Neural progenitor cell (in vitro differentiated cells): ENCODE results near the gene EPB41L4B. TPM values are rescaled to one million over a fixed set of nuclear protein-coding genes. Genes with fewer than 3 reads are reported as not detected.

Source experiments
- DNase-seq: peaks from one replicate; pipeline ENCODE4 v3.0.0-alpha.2; 2016; ENCODE audit warnings: low spot score
- H2AFZ ChIP-seq: fragments of 200-600 bp; sonication (generic); replicated peaks from 2 replicates; pipeline ENCODE4 v1.6.1; 2016; ENCODE audit warnings: antibody characterized with exemption
- H3F3A ChIP-seq: fragments of 200-600 bp; sonication (generic); 2 replicates; pipeline ENCODE4 v1.6.1; 2016; ENCODE audit warnings: antibody characterized with exemption, low read depth
- H3K27ac ChIP-seq: fragments of 200-600 bp; sonication (generic); 2 replicates; pipeline ENCODE4 v1.5.1; 2016; ENCODE audit warnings: mild to moderate bottlenecking
- H3K27me3 ChIP-seq: fragments of 200-600 bp; sonication (generic); 2 replicates; pipeline ENCODE4 v1.6.1; 2016; ENCODE audit warnings: mild to moderate bottlenecking, moderate library complexity
- H3K36me3 ChIP-seq: fragments of 200-600 bp; sonication (generic); 2 replicates; pipeline ENCODE4 v1.5.1; 2016
- H3K4me1 ChIP-seq: fragments of 200-600 bp; sonication (generic); 2 replicates; pipeline ENCODE4 v1.6.1; 2016; ENCODE audit warnings: mixed run types
- H3K4me2 ChIP-seq: fragments of 200-600 bp; sonication (generic); 2 replicates; pipeline ENCODE4 v1.6.1; 2016
- H3K4me3 ChIP-seq: fragments of 200-600 bp; sonication (generic); 2 replicates; pipeline ENCODE4 v1.5.1; 2016
- H3K79me2 ChIP-seq: fragments of 200-600 bp; sonication (generic); 2 replicates; pipeline ENCODE4 v1.6.1; 2016; ENCODE audit warnings: low read depth
- H3K9ac ChIP-seq: fragments of 200-600 bp; sonication (generic); 2 replicates; pipeline ENCODE4 v1.6.1; 2016
- H3K9me3 ChIP-seq: fragments of 200-600 bp; sonication (generic); 2 replicates; pipeline ENCODE4 v1.5.1; 2016; ENCODE audit warnings: low read depth
- H4K20me1 ChIP-seq: fragments of 200-600 bp; sonication (generic); 2 replicates; pipeline ENCODE4 v1.6.1; 2016; ENCODE audit warnings: low read depth
- H3K27ac Mint-ChIP-seq: 3 replicates; pipeline ENCODE4 v1.8.0; 2021; ENCODE audit warnings: mixed read lengths
- H3K27me3 Mint-ChIP-seq: 2 replicates; pipeline ENCODE4 v1.8.0; 2022; ENCODE audit warnings: low read depth, mild to moderate bottlenecking, inconsistent platforms, moderate library complexity, mixed read lengths; ENCODE audit not compliant: insufficient read depth
- H3K36me3 Mint-ChIP-seq: 3 replicates; pipeline ENCODE4 v1.8.0; 2021; ENCODE audit warnings: mixed read lengths
- H3K4me1 Mint-ChIP-seq: 3 replicates; pipeline ENCODE4 v1.8.0; 2021; ENCODE audit warnings: mixed read lengths
- H3K4me3 Mint-ChIP-seq: 3 replicates; pipeline ENCODE4 v1.8.0; 2021; ENCODE audit warnings: mild to moderate bottlenecking, moderate library complexity, mixed read lengths
- H3K9me3 Mint-ChIP-seq: 3 replicates; pipeline ENCODE4 v1.8.0; 2020; ENCODE audit warnings: mixed read lengths
- EZH2 ChIP-seq: fragments of 200-600 bp; sonication (generic); IDR thresholded peaks from 2 replicates; pipeline ENCODE4 v1.6.1; 2017; ENCODE audit warnings: antibody characterized with exemption, mild to moderate bottlenecking, moderate library complexity
- EZH2phosphoT487 ChIP-seq: fragments of 200-600 bp; sonication (generic); IDR thresholded peaks from 2 replicates; pipeline ENCODE4 v1.6.1; 2017; ENCODE audit warnings: antibody characterized with exemption
- total RNA-seq: library from RNA; depleted of rRNA; stranded (reverse); fragments of >200 nt; gene quantifications from 2 replicates; pipeline ENCODE4 v1.2.3, GENCODE V29; 2015; ENCODE audit warnings: low replicate concordance
- TF ChIP-seq, protein P1 (sequence below): fragments of 200-600 bp; sonication (generic); IDR thresholded peaks from 2 replicates; pipeline ENCODE4 v1.5.1; 2017; ENCODE audit warnings: antibody characterized with exemption, mild to moderate bottlenecking

The EPB41L4B gene
- total RNA-seq, 1 donor from 2014 or later = 6.2 TPM

DNA sequence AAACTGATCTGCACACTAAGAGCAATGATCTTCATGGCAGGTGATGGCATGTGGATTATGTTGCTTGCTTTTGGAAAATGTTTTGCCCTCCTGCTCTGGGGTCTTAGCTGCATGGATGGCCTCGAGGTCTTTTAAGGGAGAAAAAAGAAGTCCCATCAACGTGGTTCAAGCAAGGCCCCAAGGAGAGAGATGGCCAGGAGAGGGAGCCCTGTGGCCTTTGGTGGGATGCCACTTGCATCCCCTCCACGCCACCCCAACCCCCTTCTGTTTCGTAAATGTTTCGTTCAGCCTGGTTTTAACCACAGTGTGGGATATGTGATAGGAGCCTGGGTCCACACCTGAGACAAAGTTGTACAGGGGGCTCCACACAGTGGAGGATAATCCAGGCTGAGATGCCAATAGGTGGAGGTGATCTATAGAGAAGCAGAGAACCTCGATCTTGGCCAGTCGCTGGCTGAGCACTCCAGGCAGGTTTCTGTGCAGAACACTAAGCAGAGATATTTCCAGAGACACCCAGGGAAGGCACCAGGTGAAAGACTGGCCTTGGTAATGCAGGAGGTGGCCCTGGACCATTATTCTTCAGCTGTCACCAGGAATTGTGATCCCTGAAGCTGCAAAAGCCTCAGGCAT, 128.0 kb downstream of the EPB41L4B start:
- no peaks in the 10 kb centered on the region for H3K79me2 ChIP-seq
- peak overlapping the region; percentile 50 for H2AFZ ChIP-seq
- Mint-ChIP-seq H3K4me3 (no peak overlapping the region), H3K9me3 (no peaks in the 10 kb centered on the region), H3K27me3 (peaks cover 2% of the 10 kb centered on the region), H3K27ac (no peak overlapping the region), H3K36me3 (no peaks in the 10 kb centered on the region), H3K4me1 (no peaks in the 10 kb centered on the region)
- no peak overlapping the region for H3K4me3 ChIP-seq
- no peaks in the 10 kb centered on the region for H3K36me3 ChIP-seq
- H3F3A ChIP-seq = no peaks in the 10 kb centered on the region
- no peak overlapping the region for H3K27ac ChIP-seq
- peak; percentile 73 for DNase-seq
- TF ChIP-seq EZH2phosphoT487 = no peak
- TF ChIP-seq, protein P1, sequence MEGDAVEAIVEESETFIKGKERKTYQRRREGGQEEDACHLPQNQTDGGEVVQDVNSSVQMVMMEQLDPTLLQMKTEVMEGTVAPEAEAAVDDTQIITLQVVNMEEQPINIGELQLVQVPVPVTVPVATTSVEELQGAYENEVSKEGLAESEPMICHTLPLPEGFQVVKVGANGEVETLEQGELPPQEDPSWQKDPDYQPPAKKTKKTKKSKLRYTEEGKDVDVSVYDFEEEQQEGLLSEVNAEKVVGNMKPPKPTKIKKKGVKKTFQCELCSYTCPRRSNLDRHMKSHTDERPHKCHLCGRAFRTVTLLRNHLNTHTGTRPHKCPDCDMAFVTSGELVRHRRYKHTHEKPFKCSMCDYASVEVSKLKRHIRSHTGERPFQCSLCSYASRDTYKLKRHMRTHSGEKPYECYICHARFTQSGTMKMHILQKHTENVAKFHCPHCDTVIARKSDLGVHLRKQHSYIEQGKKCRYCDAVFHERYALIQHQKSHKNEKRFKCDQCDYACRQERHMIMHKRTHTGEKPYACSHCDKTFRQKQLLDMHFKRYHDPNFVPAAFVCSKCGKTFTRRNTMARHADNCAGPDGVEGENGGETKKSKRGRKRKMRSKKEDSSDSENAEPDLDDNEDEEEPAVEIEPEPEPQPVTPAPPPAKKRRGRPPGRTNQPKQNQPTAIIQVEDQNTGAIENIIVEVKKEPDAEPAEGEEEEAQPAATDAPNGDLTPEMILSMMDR = peak; percentile 73
- H3K4me2 ChIP-seq = no peak overlapping the region
- no peaks in the 10 kb centered on the region for H4K20me1 ChIP-seq
- no peaks in the 10 kb centered on the region for H3K9me3 ChIP-seq
- H3K9ac ChIP-seq = no peak overlapping the region
- H3K27me3 ChIP-seq = peaks cover 7% of the 10 kb centered on the region
- no peaks in the 10 kb centered on the region for H3K4me1 ChIP-seq

DNA sequence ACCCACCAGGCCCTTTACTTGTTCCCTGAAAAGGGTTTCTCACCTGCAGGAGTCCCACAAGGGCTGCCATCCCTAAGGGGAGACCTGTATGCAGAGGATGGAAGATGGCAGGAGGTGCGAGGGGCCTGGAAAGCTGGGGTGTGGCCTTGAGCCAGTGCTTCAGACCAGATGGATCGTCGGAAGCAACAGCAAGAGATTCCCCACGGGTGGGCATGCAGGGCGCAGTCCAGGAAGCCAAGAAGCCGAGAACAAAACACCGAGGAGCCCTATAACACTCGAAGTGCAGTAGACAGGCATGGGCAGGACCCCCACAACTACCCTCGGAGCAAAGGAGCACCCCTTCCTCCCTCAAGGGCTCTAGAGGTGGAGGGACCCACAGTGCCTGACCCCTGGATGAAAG, 129.1 kb downstream of the EPB41L4B start:
- peaks cover 7% of the 10 kb centered on the region for H3K27me3 ChIP-seq
- TF ChIP-seq EZH2phosphoT487 = no peak
- TF ChIP-seq, protein P1 = no peak
- no peak for TF ChIP-seq EZH2
- no peaks in the 10 kb centered on the region for H3F3A ChIP-seq
- H3K9ac ChIP-seq = no peak overlapping the region
- H3K9me3 ChIP-seq = no peaks in the 10 kb centered on the region
- H3K27ac ChIP-seq = no peak overlapping the region
- no peaks in the 10 kb centered on the region for H3K4me1 ChIP-seq
- no peaks in the 10 kb centered on the region for H3K36me3 ChIP-seq
- H3K4me2 ChIP-seq = no peak overlapping the region
- no peak for DNase-seq
- no peaks in the 10 kb centered on the region for H3K9me3 Mint-ChIP-seq
- no peaks in the 10 kb centered on the region for H3K79me2 ChIP-seq
- H3K4me1 Mint-ChIP-seq = no peaks in the 10 kb centered on the region
- no peaks in the 10 kb centered on the region for H4K20me1 ChIP-seq
- H3K4me3 ChIP-seq = no peak overlapping the region
- H3K36me3 Mint-ChIP-seq = no peaks in the 10 kb centered on the region
- H3K4me3 Mint-ChIP-seq = no peak overlapping the region
- H3K27me3 Mint-ChIP-seq = peaks cover 2% of the 10 kb centered on the region
- no peak overlapping the region for H2AFZ ChIP-seq
- H3K27ac Mint-ChIP-seq = no peak overlapping the region

DNA sequence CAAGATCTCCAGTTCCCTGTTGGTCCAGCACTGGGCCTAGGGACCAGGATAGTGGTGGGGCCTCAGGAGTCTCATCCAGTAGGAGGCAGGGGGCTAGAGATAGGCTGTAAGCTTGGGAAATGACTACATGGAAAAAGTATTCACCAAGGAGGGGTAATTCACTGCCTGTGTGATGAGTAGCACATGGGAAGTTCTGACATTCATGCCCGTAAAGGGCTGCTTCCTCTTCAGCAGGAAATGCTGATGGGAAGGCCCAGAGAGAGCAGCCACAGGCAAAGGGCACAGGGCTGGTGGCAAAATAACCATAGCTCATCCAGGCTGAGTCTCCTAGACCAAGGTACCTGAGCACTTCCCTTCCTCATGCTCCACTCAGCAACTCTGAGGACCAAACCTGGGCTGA, 130.7 kb downstream of the EPB41L4B start:
- TF ChIP-seq EZH2 (no peak), EZH2phosphoT487 (no peak)
- TF ChIP-seq, protein P1 = no peak
- H4K20me1 ChIP-seq = no peaks in the 10 kb centered on the region
- no peak overlapping the region for H3K27ac ChIP-seq
- Mint-ChIP-seq H3K4me1 (no peaks in the 10 kb centered on the region), H3K9me3 (no peaks in the 10 kb centered on the region), H3K36me3 (no peaks in the 10 kb centered on the region), H3K27ac (peak overlapping the region; percentile 50), H3K4me3 (no peak overlapping the region), H3K27me3 (peaks cover 6% of the 10 kb centered on the region)
- no peak overlapping the region for H3K4me3 ChIP-seq
- H3K4me2 ChIP-seq = no peak overlapping the region
- H3K9me3 ChIP-seq = no peaks in the 10 kb centered on the region
- no peaks in the 10 kb centered on the region for H3K4me1 ChIP-seq
- H3K9ac ChIP-seq = no peak overlapping the region
- H2AFZ ChIP-seq = no peak overlapping the region
- peaks cover 7% of the 10 kb centered on the region for H3K27me3 ChIP-seq
- no peaks in the 10 kb centered on the region for H3K79me2 ChIP-seq
- H3F3A ChIP-seq = no peaks in the 10 kb centered on the region
- H3K36me3 ChIP-seq = no peaks in the 10 kb centered on the region
- DNase-seq = no peak
